IMR-90 (cell line): Measurements from ENCODE around the gene ANKRD6. TPM values are rescaled to one million over a fixed set of nuclear protein-coding genes. Genes with fewer than 3 reads are reported as not detected.

Experiments used
- ATAC-seq: fragments of 200-7000 bp; cut with Tn5 transposase; 2 replicates; pipeline ENCODE4 v1.9.1; 2020; ENCODE audit warnings: low read depth, mild to moderate bottlenecking, moderate library complexity
- BruUV-seq: library from RNA; stranded (reverse); fragments of 400-500 nt; replicated peaks from 2 replicates; lab custom pipeline; 2021; lab: Mats Ljungman, UMichigan
- CTCF ChIA-PET: fragments of 300-600 bp; formaldehyde crosslinking; extraction: SDS; loops from one replicate; lab custom pipeline; 2021; ENCODE audit warnings: antibody characterized with exemption; lab: Yijun Ruan, JAX
- POLR2A ChIA-PET: fragments of 300-600 bp; sonication (Branson Sonifier 250); formaldehyde crosslinking; loops from one replicate; lab custom pipeline; 2022; ENCODE audit warnings: antibody characterized with exemption; ENCODE audit not compliant: unreplicated experiment; lab: Charles Lee
- DNase-seq: peaks from one replicate; pipeline ENCODE4 v3.0.0; 2013
- H2AFZ ChIP-seq: replicated peaks from 2 replicates; pipeline ENCODE3; 2013; ENCODE audit warnings: low read length, mild to moderate bottlenecking; ENCODE audit not compliant: poor library complexity
- H2AK5ac ChIP-seq: 2 replicates; pipeline ENCODE4 v1.6.1; 2013; ENCODE audit warnings: low read depth, low read length, inconsistent platforms
- H2AK9ac ChIP-seq: replicated peaks from 2 replicates; pipeline ENCODE3; 2013; ENCODE audit warnings: mild to moderate bottlenecking, low read depth, low read length, moderate library complexity; ENCODE audit not compliant: poor library complexity
- H2BK120ac ChIP-seq: 2 replicates; pipeline ENCODE4 v1.6.1; 2013; ENCODE audit warnings: low read depth, low read length, inconsistent platforms
- H2BK15ac ChIP-seq: 3 replicates; pipeline ENCODE4 v1.6.1; 2013; ENCODE audit warnings: low read depth, low read length, inconsistent platforms
- H2BK20ac ChIP-seq: 2 replicates; pipeline ENCODE4 v1.6.1; 2013; ENCODE audit warnings: low read depth, mild to moderate bottlenecking, inconsistent platforms, low read length, moderate library complexity
- H2BK5ac ChIP-seq: 2 replicates; pipeline ENCODE4 v1.6.1; 2013; ENCODE audit warnings: mild to moderate bottlenecking, low read depth, low read length, inconsistent platforms; ENCODE audit not compliant: poor library complexity, severe bottlenecking
- H3K14ac ChIP-seq: replicated peaks from 2 replicates; pipeline ENCODE4 v1.6.1; 2013; ENCODE audit warnings: low read depth, low read length, inconsistent platforms
- H3K18ac ChIP-seq: 2 replicates; pipeline ENCODE4 v1.6.1; 2013; ENCODE audit warnings: low read depth, low read length, control low read depth
- H3K23ac ChIP-seq: 2 replicates; pipeline ENCODE4 v1.6.1; 2013; ENCODE audit warnings: low read depth, low read length, inconsistent platforms
- H3K27ac ChIP-seq: 2 replicates; pipeline ENCODE4 v1.5.1; 2013; ENCODE audit warnings: mild to moderate bottlenecking, control low read depth, low read length; ENCODE audit not compliant: insufficient read depth
- H3K27me3 ChIP-seq: 2 replicates; pipeline ENCODE4 v1.6.1; 2013; ENCODE audit warnings: low read length; ENCODE audit not compliant: control insufficient read depth, insufficient read depth
- H3K36me3 ChIP-seq: 2 replicates; pipeline ENCODE4 v1.6.1; 2013; ENCODE audit warnings: low read length, mixed read lengths; ENCODE audit not compliant: control insufficient read depth, insufficient read depth
- H3K4ac ChIP-seq: 2 replicates; pipeline ENCODE4 v1.6.1; 2013; ENCODE audit warnings: low read depth, low read length, inconsistent platforms
- H3K4me1 ChIP-seq: 2 replicates; pipeline ENCODE4 v1.6.1; 2013; ENCODE audit warnings: low read length, mixed read lengths; ENCODE audit not compliant: control insufficient read depth, insufficient read depth
- H3K4me2 ChIP-seq: 2 replicates; pipeline ENCODE4 v1.6.1; 2013; ENCODE audit warnings: low read depth, mild to moderate bottlenecking, control low read depth, low read length, moderate library complexity
- H3K4me3 ChIP-seq: 2 replicates; pipeline ENCODE4 v1.5.1; 2013; ENCODE audit warnings: low read depth, mild to moderate bottlenecking, control low read depth, low read length, moderate library complexity; ENCODE audit not compliant: insufficient read depth
- H3K56ac ChIP-seq: 2 replicates; pipeline ENCODE4 v1.6.1; 2013; ENCODE audit warnings: low read length, inconsistent platforms; ENCODE audit not compliant: insufficient read depth; ENCODE audit errors: extremely low read depth
- H3K79me1 ChIP-seq, 2 experiments: 2 replicates each; pipeline ENCODE4 v1.6.1; 2013; ENCODE audit warnings: low read length in 2 of 2, inconsistent platforms in 1 of 2, low read depth in 1 of 2
- H3K9ac ChIP-seq: 2 replicates; pipeline ENCODE4 v1.6.1; 2013; ENCODE audit warnings: low read depth, low read length, control low read depth
- H3K9me1 ChIP-seq: 2 replicates; pipeline ENCODE4 v1.6.1; 2013; ENCODE audit warnings: low read length, inconsistent platforms; ENCODE audit not compliant: insufficient read depth
- H3K9me3 ChIP-seq: 2 replicates; pipeline ENCODE4 v1.6.1; 2013; ENCODE audit warnings: low read length; ENCODE audit not compliant: control insufficient read depth, insufficient read depth
- H4K20me1 ChIP-seq: 2 replicates; pipeline ENCODE4 v1.6.1; 2013; ENCODE audit warnings: low read length, inconsistent platforms; ENCODE audit not compliant: insufficient read depth
- H4K5ac ChIP-seq: 2 replicates; pipeline ENCODE4 v1.6.1; 2013; ENCODE audit warnings: mild to moderate bottlenecking, low read depth, low read length, control low read depth
- H4K8ac ChIP-seq, 2 experiments: 2 replicates each; pipeline ENCODE4 v1.6.1; 2013; ENCODE audit warnings: low read depth in 2 of 2, low read length in 2 of 2, control low read depth in 1 of 2, inconsistent platforms in 1 of 2
- H4K91ac ChIP-seq: 2 replicates; pipeline ENCODE4 v1.6.1; 2013; ENCODE audit warnings: low read depth, low read length, inconsistent platforms; ENCODE audit not compliant: insufficient read depth
- CEBPB ChIP-seq: IDR thresholded peaks from 2 replicates; pipeline ENCODE4 v1.6.1; 2012; ENCODE audit warnings: low read depth, low read length, improper control_type of control experiment
- FOS ChIP-seq: fragments of 150-350 bp; IDR thresholded peaks from 2 replicates; pipeline ENCODE4 v1.6.1; 2016; ENCODE audit warnings: low read depth, low read length
- MAFK ChIP-seq: IDR thresholded peaks from 2 replicates; pipeline ENCODE4 v1.6.1; 2012; ENCODE audit warnings: low read depth, low read length, improper control_type of control experiment
- MXI1 ChIP-seq: IDR thresholded peaks from 2 replicates; pipeline ENCODE4 v1.6.1; 2012; ENCODE audit warnings: low read depth, mild to moderate bottlenecking, low read length, moderate library complexity, borderline replicate concordance
- POLR2A ChIP-seq: IDR thresholded peaks from 2 replicates; pipeline ENCODE4 v1.6.1; 2012; ENCODE audit warnings: mild to moderate bottlenecking, low read depth, low read length
- RCOR1 ChIP-seq: IDR thresholded peaks from 2 replicates; pipeline ENCODE4 v1.6.1; 2012; ENCODE audit warnings: mild to moderate bottlenecking, low read length, improper control_type of control experiment; ENCODE audit not compliant: insufficient replicate concordance
- WGBS, 2 experiments: methylation state at CpG; one replicate each; pipeline versions ENCODE4 v1.1.5 to v1.1.7; 2013; ENCODE audit warnings: missing lambda C conversion rate in 2 of 2; ENCODE audit not compliant: insufficient read length in 1 of 2; ENCODE audit errors: extremely low coverage in 2 of 2; 5-methylcytosine and 5-hydroxymethylcytosine counted together
- dilution Hi-C: fragments of 300-500 bp; cut with HindIII; formaldehyde crosslinking; loops from one replicate; pipeline ENCODE4 v1.14.3; 2018; ENCODE audit warnings: low sequenced_read_pairs; ENCODE audit not compliant: unreplicated experiment
- in situ Hi-C: fragments of 300-500 bp; cut with MboI; formaldehyde crosslinking; loops from 3 replicates; pipeline ENCODE4 v1.14.3; 2019; ENCODE audit warnings: low sequenced_read_pairs, inconsistent platforms, mixed read lengths
- intact Hi-C: fragments of 100-400 bp; cut with micrococcal nuclease; formaldehyde crosslinking; loops from 2 replicates; pipeline ENCODE4 v1.10.0; 2022
- polyA plus RNA-seq, 3 experiments: library from polyadenylated mRNA; depleted of rRNA; stranded (reverse); fragments of >200 nt; gene quantifications; 2 replicates each; pipeline ENCODE4 v1.2.3, GENCODE V29; 2012; ENCODE audit warnings: low replicate concordance in 1 of 3
- total RNA-seq: library from RNA; depleted of rRNA; stranded (reverse); fragments of >200 nt; gene quantifications from 2 replicates; pipeline ENCODE4 v1.2.3, GENCODE V29; 2012

Gene ANKRD6
- total and polyA plus RNA-seq, 2 of the 4 experiments (the other 2 are of a cell fraction) = 0.12 to 0.18 TPM

- DNase-seq = no peak
- H4K8ac ChIP-seq = no peak overlapping the region
- no peak overlapping the region for H3K4me3 ChIP-seq
- H3K9ac ChIP-seq = no peak overlapping the region
- no peak for TF ChIP-seq MXI1
- TF ChIP-seq FOS = no peak
- no peak for TF ChIP-seq CEBPB
- no peak for TF ChIP-seq RCOR1
- no peak for TF ChIP-seq POLR2A
- TF ChIP-seq MAFK = no peak
- no peaks in the 10 kb centered on the region for H3K9me1 ChIP-seq
- no peak overlapping the region for H4K5ac ChIP-seq
- ChIA-PET POLR2A (no interaction called here), CTCF (no interaction called here)
- no peak overlapping the region for H2AK5ac ChIP-seq
- H2BK5ac ChIP-seq = no peak overlapping the region
- no peak overlapping the region for H4K91ac ChIP-seq
- H3K4me2 ChIP-seq = no peak overlapping the region
- H2BK15ac ChIP-seq = no peak overlapping the region
- WGBS, 2 experiments = no CpG with 5 or more reads among the region's 4 CpGs
- H3K79me1 ChIP-seq = no peaks in the 10 kb centered on the region
- H2BK20ac ChIP-seq = no peak overlapping the region
- H3K27me3 ChIP-seq = no peaks in the 10 kb centered on the region; the same call in 1 of the 2 replicates
- dilution Hi-C loops (no loop called here), intact Hi-C loops (no loop called here), in situ Hi-C loops (no loop called here)
- H3K14ac ChIP-seq = no peak overlapping the region
- no peak overlapping the region for H3K56ac ChIP-seq
- no peaks in the 10 kb centered on the region for H3K4me1 ChIP-seq
- H4K20me1 ChIP-seq = no peaks in the 10 kb centered on the region
- H2AK9ac ChIP-seq = no peak overlapping the region
- H3K4ac ChIP-seq = no peak overlapping the region
- H3K27ac ChIP-seq = no peak overlapping the region
- no peak overlapping the region for H2BK120ac ChIP-seq
- no peak overlapping the region for H3K18ac ChIP-seq
- no peak for ATAC-seq
- no peaks in the 10 kb centered on the region for H3K36me3 ChIP-seq
- H3K23ac ChIP-seq = no peak overlapping the region
- BruUV-seq = no TSS peak
- no peak overlapping the region for H2AFZ ChIP-seq
- H3K9me3 ChIP-seq = no peaks in the 10 kb centered on the region
These were observed 122.1 kb downstream of the ANKRD6 start for GRCh38 chr6:89555031-89555430.
